PC-3 (cell line): Measurements from ENCODE around the gene SV2C. TPM values are rescaled to one million over a fixed set of nuclear protein-coding genes. Genes with fewer than 3 reads are reported as not detected.

ENCODE experiments used
- ATAC-seq: fragments of 200-7000 bp; cut with Tn5 transposase; 2 replicates; pipeline ENCODE4 v1.9.1; 2020; ENCODE audit warnings: mild to moderate bottlenecking, moderate library complexity
- BruUV-seq: library from RNA; stranded (reverse); fragments of 400-500 nt; replicated peaks from 2 replicates; lab custom pipeline; 2021; lab: Mats Ljungman, UMichigan
- CTCF ChIA-PET: fragments of 300-600 bp; sonication (Branson Sonifier 250); formaldehyde crosslinking; loops from one replicate; lab custom pipeline; 2022; ENCODE audit warnings: antibody characterized with exemption; lab: Charles Lee
- POLR2A ChIA-PET: fragments of 300-600 bp; sonication (Branson Sonifier 250); formaldehyde crosslinking; loops from one replicate; lab custom pipeline; 2022; ENCODE audit warnings: antibody characterized with exemption; ENCODE audit not compliant: unreplicated experiment; lab: Charles Lee
- DNase-seq: peaks from one replicate; pipeline ENCODE4 v3.0.0-alpha.2; 2015
- H2AFZ ChIP-seq: fragments of 300-600 bp; sonication (generic); 2 replicates; pipeline ENCODE4 v1.6.0; 2016; ENCODE audit warnings: antibody characterized with exemption, low read length
- H3F3A ChIP-seq: fragments of 300-600 bp; sonication (generic); one replicate; pipeline ENCODE4 v1.6.0; 2017; ENCODE audit warnings: antibody characterized with exemption, low read length, control low read depth, mild to moderate bottlenecking; ENCODE audit not compliant: unreplicated experiment
- H3K27ac ChIP-seq: fragments of 300-600 bp; sonication (generic); 2 replicates; pipeline ENCODE4 v1.5.1; 2016; ENCODE audit warnings: mild to moderate bottlenecking, low read length
- H3K27me3 ChIP-seq: fragments of 300-600 bp; sonication (generic); 2 replicates; pipeline ENCODE4 v1.6.1; 2016; ENCODE audit warnings: low read length, mixed read lengths
- H3K36me3 ChIP-seq: fragments of 300-600 bp; sonication (generic); 2 replicates; pipeline ENCODE4 v1.6.1; 2016; ENCODE audit warnings: low read depth, mixed run types, low read length, mixed read lengths
- H3K4me1 ChIP-seq: fragments of 300-600 bp; sonication (generic); 2 replicates; pipeline ENCODE4 v1.5.1; 2016; ENCODE audit warnings: low read length; ENCODE audit not compliant: insufficient read depth
- H3K4me2 ChIP-seq: fragments of 300-600 bp; sonication (generic); 2 replicates; pipeline ENCODE4 v1.6.0; 2016; ENCODE audit warnings: low read length
- H3K4me3 ChIP-seq: fragments of 300-600 bp; sonication (generic); 2 replicates; pipeline ENCODE4 v1.5.1; 2016; ENCODE audit warnings: mild to moderate bottlenecking, low read length, mixed read lengths
- H3K79me2 ChIP-seq: fragments of 300-600 bp; sonication (generic); 2 replicates; pipeline ENCODE4 v1.6.1; 2017; ENCODE audit warnings: low read length, mixed read lengths
- H3K9ac ChIP-seq: fragments of 300-600 bp; sonication (generic); 2 replicates; pipeline ENCODE4 v1.6.0; 2016; ENCODE audit warnings: mild to moderate bottlenecking, low read length
- H3K9me2 ChIP-seq: fragments of 300-600 bp; sonication (generic); replicated peaks from 2 replicates; pipeline ENCODE4 v1.6.1; 2016; ENCODE audit warnings: mixed run types, low read length, mixed read lengths
- H3K9me3 ChIP-seq: fragments of 300-600 bp; sonication (generic); 2 replicates; pipeline ENCODE4 v1.6.1; 2016; ENCODE audit warnings: low read length, mixed read lengths
- H4K20me1 ChIP-seq: fragments of 300-600 bp; sonication (generic); 2 replicates; pipeline ENCODE4 v1.6.1; 2016; ENCODE audit warnings: low read length, mixed read lengths
- CTCF ChIP-seq: fragments of 300-600 bp; sonication (generic); conservative IDR thresholded peaks from 2 replicates; pipeline ENCODE4 v1.5.1; 2017; ENCODE audit warnings: antibody characterized with exemption, low read depth, mild to moderate bottlenecking, low read length
- EZH2 ChIP-seq: fragments of 300-600 bp; sonication (generic); IDR thresholded peaks from one replicate; pipeline ENCODE4 v1.6.1; 2017; ENCODE audit warnings: antibody characterized with exemption, mild to moderate bottlenecking, low read length; ENCODE audit not compliant: unreplicated experiment
- EZH2phosphoT487 ChIP-seq: fragments of 300-600 bp; sonication (generic); IDR thresholded peaks from 2 replicates; pipeline ENCODE4 v1.6.1; 2018; ENCODE audit warnings: mild to moderate bottlenecking, antibody characterized with exemption, low read length, borderline replicate concordance
- intact Hi-C: fragments of 100-400 bp; cut with micrococcal nuclease; formaldehyde crosslinking; loops from 2 replicates; pipeline ENCODE4 v1.9.0; 2023
- total RNA-seq: library from RNA; depleted of rRNA; stranded (reverse); fragments of >200 nt; gene quantifications from 2 replicates; pipeline ENCODE4 v1.2.3, GENCODE V29; 2014

SV2C gene
- total RNA-seq, 1 experiment from 2014 or later, result not detected

GRCh38 chr5:76329346-76329745, 246.2 kb downstream of the SV2C start:
- BruUV-seq, result no TSS peak
- CTCF ChIA-PET, result no interaction called here

GRCh38 chr5:76331126-76331525, 247.9 kb downstream of the SV2C start:
- H3K4me2 ChIP-seq, result no peak overlapping the region
- H3K27ac ChIP-seq, result no peak overlapping the region
- H2AFZ ChIP-seq, result no peak overlapping the region
- H3K4me1 ChIP-seq, result no peaks in the 10 kb centered on the region
- H3K9me3 ChIP-seq, result no peaks in the 10 kb centered on the region
- H3K36me3 ChIP-seq, result no peaks in the 10 kb centered on the region
- H3K9me2 ChIP-seq, result no peaks in the 10 kb centered on the region
- H3K9ac ChIP-seq, result no peak overlapping the region
- no peaks in the 10 kb centered on the region for H3F3A ChIP-seq
- no peaks in the 10 kb centered on the region for H4K20me1 ChIP-seq
- CTCF ChIA-PET, result no interaction called here
- H3K79me2 ChIP-seq, result no peaks in the 10 kb centered on the region
- ATAC-seq (no peak), DNase-seq (no peak)
- BruUV-seq, result no TSS peak
- H3K27me3 ChIP-seq, result peaks cover 48% of the 10 kb centered on the region
- TF ChIP-seq EZH2phosphoT487 (no peak), EZH2 (no peak), CTCF (no peak)
- intact Hi-C loops, result no loop called here
- POLR2A ChIA-PET, result no interaction called here
- H3K4me3 ChIP-seq, result no peak overlapping the region

More at GRCh38 chr5:76329346-76329745, 246.2 kb downstream of the SV2C start:
- TF ChIP-seq EZH2, result no peak
- no peak for TF ChIP-seq CTCF
- no peak for TF ChIP-seq EZH2phosphoT487
- Histone ChIP-seq H3K9ac (no peak overlapping the region), H3K36me3 (no peaks in the 10 kb centered on the region), H3K9me2 (no peaks in the 10 kb centered on the region), H3K4me1 (no peaks in the 10 kb centered on the region), H4K20me1 (no peaks in the 10 kb centered on the region), H3K9me3 (no peaks in the 10 kb centered on the region), H3K27ac (no peak overlapping the region), H2AFZ (no peak overlapping the region), H3K27me3 (peaks cover 56% of the 10 kb centered on the region), H3K4me2 (no peak overlapping the region), H3K79me2 (no peaks in the 10 kb centered on the region), H3K4me3 (no peak overlapping the region), H3F3A (no peaks in the 10 kb centered on the region)
- ATAC-seq (no peak), DNase-seq (no peak)
- intact Hi-C loops, result no loop called here
- POLR2A ChIA-PET, result no interaction called here

GRCh38 chr5:76332102-76332501, 248.9 kb downstream of the SV2C start:
- intact Hi-C loops, result no loop called here
- no peak for ATAC-seq
- POLR2A ChIA-PET, result no interaction called here

More at GRCh38 chr5:76332102-76332501, 248.9 kb downstream of the SV2C start:
- no peak overlapping the region for H3K27ac ChIP-seq
- no peak overlapping the region for H3K4me3 ChIP-seq
- H3K36me3 ChIP-seq, result no peaks in the 10 kb centered on the region
- CTCF ChIA-PET, result no interaction called here
- H3K4me1 ChIP-seq, result no peaks in the 10 kb centered on the region
- no peaks in the 10 kb centered on the region for H3K9me3 ChIP-seq
- TF ChIP-seq CTCF (no peak), EZH2phosphoT487 (no peak), EZH2 (no peak)
- no peaks in the 10 kb centered on the region for H3K9me2 ChIP-seq
- no peak overlapping the region for H3K9ac ChIP-seq
- H3F3A ChIP-seq, result no peaks in the 10 kb centered on the region
- H4K20me1 ChIP-seq, result no peaks in the 10 kb centered on the region
- DNase-seq, result no peak
- BruUV-seq, result no TSS peak
- H3K4me2 ChIP-seq, result no peak overlapping the region
- H2AFZ ChIP-seq, result no peak overlapping the region
- H3K27me3 ChIP-seq, result peaks cover 38% of the 10 kb centered on the region
- H3K79me2 ChIP-seq, result no peaks in the 10 kb centered on the region
